ENCODE measurements around the gene PLA2G7.

PLA2G7 gene

GRCh38 chr6:46719099-46719498 is 16.1 kb downstream of the PLA2G7 start:
- H3K27ac ChIP-seq: no peak overlapping the region
- no peak overlapping the region for H3K4me3 ChIP-seq (ENCODE audit: low read depth in 1 of 2, low read length in 1 of 2)
- H3K36me3 ChIP-seq: no peaks in the 10 kb centered on the region
- H3K9me3 ChIP-seq: no peaks in the 10 kb centered on the region
- H3K27me3 ChIP-seq: no peaks in the 10 kb centered on the region
- no peak for TF ChIP-seq CTCF (IDR thresholded peaks at IDR 0.05)
- H3K4me1 ChIP-seq (ENCODE audit: control insufficient read depth in 1 of 2, insufficient read depth in 1 of 2, low read depth in 1 of 2, low read length in 1 of 2): no peaks in the 10 kb centered on the region

- Histone ChIP-seq H3K4me3 (ENCODE audit: low read depth in 1 of 2, low read length in 1 of 2) (no peak overlapping the region), H3K4me1 (ENCODE audit: control insufficient read depth in 1 of 2, insufficient read depth in 1 of 2, low read depth in 1 of 2, low read length in 1 of 2) (no peaks in the 10 kb centered on the region), H3K36me3 (no peaks in the 10 kb centered on the region), H3K27me3 (no peaks in the 10 kb centered on the region), H3K27ac (no peak overlapping the region), H3K9me3 (no peaks in the 10 kb centered on the region)
- TF ChIP-seq CTCF (IDR thresholded peaks at IDR 0.05): no peak
Observed at GRCh38 chr6:46715141-46715540, 20.0 kb downstream of the PLA2G7 start.

GRCh38 chr6:46711491-46711890 is 23.7 kb downstream of the PLA2G7 start:
- Histone ChIP-seq H3K4me3 (ENCODE audit: low read depth in 1 of 2, low read length in 1 of 2) (no peak overlapping the region), H3K27ac (no peak overlapping the region), H3K4me1 (ENCODE audit: control insufficient read depth in 1 of 2, insufficient read depth in 1 of 2, low read depth in 1 of 2, low read length in 1 of 2) (no peaks in the 10 kb centered on the region)

GRCh38 chr6:46706464-46706863 is 28.7 kb downstream of the PLA2G7 start:
- Histone ChIP-seq H3K4me1 (ENCODE audit: control insufficient read depth in 1 of 2, insufficient read depth in 1 of 2, low read depth in 1 of 2, low read length in 1 of 2) (no peaks in the 10 kb centered on the region), H3K27ac (no peak overlapping the region), H3K27me3 (peaks cover 19% of the 10 kb centered on the region), H3K9me3 (no peaks in the 10 kb centered on the region), H3K4me3 (ENCODE audit: low read depth in 1 of 2, low read length in 1 of 2) (no peak overlapping the region), H3K36me3 (no peaks in the 10 kb centered on the region)
- no peak for TF ChIP-seq CTCF (IDR thresholded peaks at IDR 0.05)

More at GRCh38 chr6:46711491-46711890, 23.7 kb downstream of the PLA2G7 start:
- H3K36me3 ChIP-seq: no peaks in the 10 kb centered on the region
- no peaks in the 10 kb centered on the region for H3K27me3 ChIP-seq
- TF ChIP-seq CTCF (IDR thresholded peaks at IDR 0.05): no peak
- no peaks in the 10 kb centered on the region for H3K9me3 ChIP-seq

- H3K4me3 ChIP-seq (ENCODE audit: low read depth in 1 of 2, low read length in 1 of 2): no peak overlapping the region
- H3K9me3 ChIP-seq: no peaks in the 10 kb centered on the region
- H3K36me3 ChIP-seq: no peaks in the 10 kb centered on the region
- H3K4me1 ChIP-seq (ENCODE audit: control insufficient read depth in 1 of 2, insufficient read depth in 1 of 2, low read depth in 1 of 2, low read length in 1 of 2): no peaks in the 10 kb centered on the region
- TF ChIP-seq CTCF (IDR thresholded peaks at IDR 0.05): peak; percentile 27
- H3K27me3 ChIP-seq: peaks cover 19% of the 10 kb centered on the region
- no peak overlapping the region for H3K27ac ChIP-seq
Observed at GRCh38 chr6:46704562-46704961, 30.6 kb downstream of the PLA2G7 start.

GRCh38 chr6:46699970-46700369 is 35.2 kb downstream of the PLA2G7 start:
- no peaks in the 10 kb centered on the region for H3K4me1 ChIP-seq (ENCODE audit: control insufficient read depth in 1 of 2, insufficient read depth in 1 of 2, low read depth in 1 of 2, low read length in 1 of 2)
- no peak overlapping the region for H3K27ac ChIP-seq
- H3K36me3 ChIP-seq: no peaks in the 10 kb centered on the region
- H3K9me3 ChIP-seq: no peaks in the 10 kb centered on the region
- H3K4me3 ChIP-seq (ENCODE audit: low read depth in 1 of 2, low read length in 1 of 2): no peak overlapping the region
- H3K27me3 ChIP-seq: peaks cover 18% of the 10 kb centered on the region
- TF ChIP-seq CTCF (IDR thresholded peaks at IDR 0.05): no peak

All from neutrophil (primary cell).